ENCODE data around the gene SFI1.

GRCh38 chr22:31567702-31568101 lies 71.4 kb downstream of the SFI1 start:
- TF ChIP-seq CTCF (IDR thresholded peaks at IDR 0.05; ENCODE audit: poor library complexity): no peak
- TF ChIP-seq EZH2 (IDR thresholded peaks at IDR 0.05; ENCODE audit: borderline replicate concordance): no peak

Measured in hepatocyte (in vitro differentiated cells).